H1 (cell line): Measurements from ENCODE around the gene NPHP4.

Source experiments
- BRCA1 ChIP-seq: IDR thresholded peaks from 2 replicates; pipeline ENCODE4 v1.6.1; 2012; ENCODE audit warnings: low read depth, low read length, improper control_type of control experiment
- CHD1 ChIP-seq: IDR thresholded peaks from 2 replicates; pipeline ENCODE4 v1.6.1; 2012; ENCODE audit warnings: low read depth, low read length, improper control_type of control experiment
- CTCF ChIP-seq, 3 experiments: IDR thresholded peaks; 1 replicate in 2 of 3; 2 replicates in 1 of 3; pipeline versions ENCODE4 v1.5.1 to v1.6.1; 2011; ENCODE audit warnings: low read length in 3 of 3, mild to moderate bottlenecking in 3 of 3, inconsistent platforms in 2 of 3, low read depth in 1 of 3, moderate library complexity in 1 of 3; ENCODE audit not compliant: insufficient read depth in 1 of 3; ENCODE audit errors: control extremely low read depth in 1 of 3
- JUN ChIP-seq: IDR thresholded peaks from 2 replicates; pipeline ENCODE4 v1.6.1; 2011; ENCODE audit warnings: low read depth, mild to moderate bottlenecking, improper control_type of control experiment, low read length
- POLR2A ChIP-seq, 2 experiments: IDR thresholded peaks; 1 replicate in 1 of 2; 2 replicates in 1 of 2; pipeline ENCODE4 v1.6.1; 2011; ENCODE audit warnings: low read depth in 2 of 2, low read length in 2 of 2, mild to moderate bottlenecking in 2 of 2; ENCODE audit errors: control extremely low read depth in 1 of 2

GRCh38 chr1:6019166-6019845 lies 27.1 kb upstream of the NPHP4 start:
- TF ChIP-seq BRCA1: no peak
- TF ChIP-seq CTCF (IDR thresholded peaks at IDR 0.05; ENCODE audit: control extremely low read depth in 1 of 3, insufficient read depth in 1 of 3, low read depth in 1 of 3, low read length in 3 of 3): no peak
- no peak for TF ChIP-seq POLR2A (IDR thresholded peaks at IDR 0.05; ENCODE audit: control extremely low read depth in 1 of 2, low read depth in 2 of 2, low read length in 2 of 2)
- TF ChIP-seq CHD1: no peak
- TF ChIP-seq JUN: no peak
